RWPE2 (cell line): ENCODE measurements around the gene CCNF.
A peak's percentile ranks its signal among the peaks of the same experiment; 100 is the strongest.

Experiments
- ATAC-seq: fragments of 200-7000 bp; cut with Tn5 transposase; 3 replicates; pipeline ENCODE4 v1.9.1; 2021; ENCODE audit warnings: low read depth
- DNase-seq: peaks from one replicate; pipeline ENCODE4 v3.0.0-alpha.2; 2020; ENCODE audit warnings: low spot score
- H3K27ac ChIP-seq: fragments of 450-650 bp; 2 replicates; pipeline ENCODE4 v1.5.1; 2017; ENCODE audit warnings: mild to moderate bottlenecking; ENCODE audit not compliant: poor library complexity, severe bottlenecking
- H3K27me3 ChIP-seq: fragments of 250-450 bp; sonication (Bioruptor Pico); 2 replicates; pipeline ENCODE4 v1.5.1; 2021; ENCODE audit warnings: mild to moderate bottlenecking, moderate library complexity; ENCODE audit not compliant: insufficient read depth, poor library complexity, severe bottlenecking
- H3K36me3 ChIP-seq: fragments of 250-450 bp; sonication (Bioruptor Pico); 2 replicates; pipeline ENCODE4 v1.5.1; 2020; ENCODE audit warnings: low read depth, mild to moderate bottlenecking, moderate library complexity
- H3K4me1 ChIP-seq: fragments of 250-450 bp; sonication (Bioruptor Pico); 2 replicates; pipeline ENCODE4 v1.5.1; 2021; ENCODE audit warnings: mild to moderate bottlenecking, moderate library complexity; ENCODE audit not compliant: insufficient read depth, poor library complexity, severe bottlenecking
- H3K4me3 ChIP-seq: fragments of 250-450 bp; sonication (Bioruptor Pico); 2 replicates; pipeline ENCODE4 v1.5.1; 2021; ENCODE audit warnings: mild to moderate bottlenecking, moderate library complexity; ENCODE audit not compliant: severe bottlenecking
- H3K9me3 ChIP-seq: fragments of 250-450 bp; sonication (Bioruptor Pico); 2 replicates; pipeline ENCODE4 v1.5.1; 2021; ENCODE audit warnings: mild to moderate bottlenecking, moderate library complexity; ENCODE audit not compliant: severe bottlenecking
- CTCF ChIP-seq: fragments of 450-650 bp; IDR thresholded peaks from one replicate; pipeline ENCODE4 v1.5.1; 2017; ENCODE audit warnings: mild to moderate bottlenecking, moderate library complexity; ENCODE audit not compliant: poor library complexity, severe bottlenecking

CCNF gene

GRCh38 chr16:2472488-2472864 lies 43.2 kb downstream of the CCNF start:
- Histone ChIP-seq H3K27me3 (peaks cover 6% of the 10 kb centered on the region), H3K4me1 (no peaks in the 10 kb centered on the region)

DNA sequence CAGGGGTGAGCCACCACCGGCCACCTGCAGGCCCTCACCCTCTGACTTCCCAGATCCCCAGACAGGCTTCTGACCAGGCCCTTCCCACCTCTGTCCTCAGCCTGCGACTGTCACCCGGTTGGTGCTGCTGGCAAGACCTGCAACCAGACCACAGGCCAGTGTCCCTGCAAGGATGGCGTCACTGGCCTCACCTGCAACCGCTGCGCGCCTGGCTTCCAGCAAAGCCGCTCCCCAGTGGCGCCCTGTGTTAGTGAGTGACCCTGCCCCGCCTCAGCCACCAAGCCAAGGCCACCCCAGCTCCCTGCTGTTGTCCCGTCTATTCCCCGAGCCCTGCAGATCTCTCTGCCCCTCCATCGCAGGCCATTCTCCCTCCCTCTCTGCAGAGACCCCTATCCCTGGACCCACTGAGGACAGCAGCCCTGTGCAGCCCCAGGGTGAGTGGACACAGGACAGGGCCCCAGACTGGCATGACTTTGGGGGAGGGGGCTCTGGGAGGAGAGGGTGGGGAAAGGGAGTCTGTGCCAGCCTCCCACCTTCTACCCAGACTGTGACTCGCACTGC lies 43.7 kb downstream of the CCNF start:
- no peak for ATAC-seq
- Histone ChIP-seq H3K9me3 (no peaks in the 10 kb centered on the region), H3K4me3 (peak overlapping the region; percentile 64), H3K36me3 (no peaks in the 10 kb centered on the region), H3K27me3 (peaks cover 6% of the 10 kb centered on the region), H3K4me1 (no peaks in the 10 kb centered on the region), H3K27ac (no peak overlapping the region)
- DNase-seq = no peak
- no peak for TF ChIP-seq CTCF

More at GRCh38 chr16:2472488-2472864, 43.2 kb downstream of the CCNF start:
- Histone ChIP-seq H3K36me3 (no peaks in the 10 kb centered on the region), H3K9me3 (no peaks in the 10 kb centered on the region), H3K4me3 (no peak overlapping the region), H3K27ac (no peak overlapping the region)
- no peak for ATAC-seq
- DNase-seq = no peak
- no peak for TF ChIP-seq CTCF

- Histone ChIP-seq H3K27ac (peak overlapping the region; percentile 54), H3K4me3 (peak overlapping the region; percentile 64), H3K27me3 (peaks cover 6% of the 10 kb centered on the region), H3K9me3 (no peaks in the 10 kb centered on the region), H3K4me1 (no peaks in the 10 kb centered on the region), H3K36me3 (no peaks in the 10 kb centered on the region)
- peak; percentile 11; the same call in 2 of the 3 replicates for ATAC-seq
- no peak for DNase-seq
- no peak for TF ChIP-seq CTCF
These were observed 44.2 kb downstream of the CCNF start for GRCh38 chr16:2473446-2473926.

DNA sequence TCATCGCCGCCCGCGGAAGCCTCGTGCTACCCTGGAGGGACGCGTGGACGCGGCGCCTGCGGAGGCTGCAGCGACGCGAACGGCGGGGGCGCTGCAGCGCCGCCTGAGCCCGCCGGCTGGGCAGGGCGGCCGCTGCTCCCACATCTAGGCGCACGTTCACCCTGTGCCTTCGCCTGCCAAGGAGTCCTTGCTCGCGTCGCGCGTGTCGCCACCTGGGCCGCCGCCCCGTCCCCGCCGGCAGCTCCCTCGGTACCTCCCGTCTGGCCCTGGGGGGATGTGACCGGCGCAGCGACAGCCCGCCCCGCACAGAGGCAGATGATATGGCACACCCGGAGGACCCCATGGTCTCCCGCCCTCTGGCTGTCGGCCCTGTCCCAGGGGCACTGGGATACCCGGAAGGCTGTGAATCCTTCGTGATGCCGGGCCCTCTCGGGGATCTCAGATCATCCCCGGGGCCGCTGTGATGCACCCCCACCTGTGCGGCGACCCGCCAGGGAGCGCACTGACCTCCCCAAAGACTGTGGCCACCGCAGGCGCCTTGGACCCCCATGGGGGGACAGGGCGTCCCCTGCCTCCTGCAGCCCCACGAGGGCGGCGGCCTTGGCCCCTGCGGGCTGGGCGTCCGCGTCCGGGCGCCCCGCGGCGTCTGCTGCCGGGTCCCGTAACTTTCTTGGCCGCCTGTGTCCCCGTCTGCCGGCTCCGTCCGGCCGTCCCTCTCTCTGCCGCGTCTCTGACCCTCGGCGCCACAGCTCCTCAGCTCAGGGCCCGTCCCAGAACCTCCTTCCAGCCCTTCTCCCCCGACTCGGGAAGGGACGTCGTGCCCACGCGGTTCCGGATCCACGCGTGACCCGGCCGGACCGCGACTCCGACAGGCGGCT lies 45.0 kb downstream of the CCNF start:
- Histone ChIP-seq H3K4me1 (no peaks in the 10 kb centered on the region), H3K27me3 (peaks cover 6% of the 10 kb centered on the region), H3K36me3 (no peaks in the 10 kb centered on the region), H3K9me3 (no peaks in the 10 kb centered on the region), H3K27ac (peak overlapping the region; percentile 54), H3K4me3 (peak overlapping the region; percentile 64)
- ATAC-seq (peak; percentile 42), DNase-seq (no peak)
- TF ChIP-seq CTCF = peak; percentile 74
